WTC11 (cell line): Measurements from ENCODE around the gene CAPN12.

Experiments used
- CTCF ChIP-seq: fragments of 200-600 bp; IDR thresholded peaks from 2 replicates; pipeline ENCODE4 v1.8.0; 2022; ENCODE audit warnings: antibody characterized with exemption
- E2F1 ChIP-seq: sonication (generic); formaldehyde crosslinking; IDR thresholded peaks from 2 replicates; pipeline ENCODE4 v1.8.0; 2022; ENCODE audit warnings: mild to moderate bottlenecking, missing genetic modification reagents
- MAX ChIP-seq: sonication (generic); formaldehyde crosslinking; IDR thresholded peaks from 2 replicates; pipeline ENCODE4 v1.8.0; 2022; ENCODE audit warnings: mild to moderate bottlenecking, missing genetic modification reagents
- SMAD4 ChIP-seq: sonication (generic); formaldehyde crosslinking; IDR thresholded peaks from 2 replicates; pipeline ENCODE4 v1.8.0; 2022; ENCODE audit warnings: mild to moderate bottlenecking, missing genetic modification reagents
- ZNF232 ChIP-seq: sonication (generic); formaldehyde crosslinking; IDR thresholded peaks from 2 replicates; pipeline ENCODE4 v1.8.0; 2022; ENCODE audit warnings: mild to moderate bottlenecking, missing genetic modification reagents

GRCh38 chr19:38733493-38734175 is 10.6 kb downstream of the CAPN12 start:
- TF ChIP-seq CTCF (no peak), E2F1 (no peak), ZNF232 (CRISPR knock-in tag) (no peak), MAX (CRISPR knock-in tag) (no peak), SMAD4 (no peak)
